Hematopoietic multipotent progenitor cell treated with erythropoietin and hydrocortisone succinate and interleukin-3 and kit ligand, for 4 days (in vitro differentiated cells): Measurements from ENCODE around the gene MTCH2.
A peak's percentile ranks its signal among the peaks of the same experiment; 100 is the strongest.

Experiments
- DNase-seq: peaks from one replicate; pipeline ENCODE4 v3.0.0-alpha.2; 2015

Gene MTCH2

DNA sequence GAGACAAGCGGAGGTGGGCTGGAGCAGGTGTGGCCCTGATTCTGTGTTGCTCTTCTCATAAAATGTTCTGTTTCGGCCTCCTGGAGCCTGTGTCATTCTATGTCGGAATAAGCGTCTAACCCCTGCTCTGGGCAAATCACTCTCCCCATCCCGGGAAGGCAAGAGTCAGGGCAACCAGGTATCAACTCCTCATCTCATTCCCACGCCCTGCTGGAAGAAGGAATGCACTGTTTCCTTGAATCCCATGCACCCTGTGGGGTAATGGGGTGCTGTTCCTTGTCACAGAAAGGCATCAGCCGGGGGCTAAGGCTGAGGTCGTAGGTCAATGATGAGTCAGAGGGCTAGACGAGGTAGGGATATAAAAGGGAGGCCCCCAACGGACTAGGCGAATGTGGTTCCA lies 53.2 kb downstream of the MTCH2 start:
- no peak for DNase-seq

DNA sequence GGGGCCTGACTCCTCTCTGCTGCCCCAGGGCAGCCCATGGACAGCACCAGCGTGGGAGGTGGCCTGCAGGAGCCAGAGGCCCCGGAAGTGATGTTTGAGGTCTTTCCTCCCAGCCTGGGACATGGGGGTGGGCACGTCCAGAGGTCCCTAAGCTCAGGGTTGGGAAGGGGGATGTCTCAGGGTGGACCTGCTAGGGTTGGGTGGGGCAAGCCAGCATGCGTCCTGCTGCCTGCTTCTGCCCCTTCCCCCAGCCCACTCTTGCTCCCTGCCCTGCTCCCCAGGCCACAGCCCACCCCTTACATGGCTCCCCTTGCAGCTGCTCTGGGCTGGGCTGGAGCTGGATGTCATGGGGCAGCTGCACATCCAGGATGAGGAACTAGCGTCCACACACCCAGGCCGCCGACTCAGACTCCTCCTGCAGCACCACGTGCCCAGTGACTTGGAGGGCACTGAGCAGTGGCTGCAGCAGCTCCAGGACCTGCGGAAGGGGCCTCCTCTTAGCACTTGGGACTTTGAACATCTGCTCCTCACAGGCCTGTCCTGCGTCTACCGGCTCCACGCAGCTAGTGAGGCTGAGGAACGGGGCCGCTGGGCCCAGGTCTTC lies 54.5 kb downstream of the MTCH2 start:
- peak; percentile 88 for DNase-seq

DNA sequence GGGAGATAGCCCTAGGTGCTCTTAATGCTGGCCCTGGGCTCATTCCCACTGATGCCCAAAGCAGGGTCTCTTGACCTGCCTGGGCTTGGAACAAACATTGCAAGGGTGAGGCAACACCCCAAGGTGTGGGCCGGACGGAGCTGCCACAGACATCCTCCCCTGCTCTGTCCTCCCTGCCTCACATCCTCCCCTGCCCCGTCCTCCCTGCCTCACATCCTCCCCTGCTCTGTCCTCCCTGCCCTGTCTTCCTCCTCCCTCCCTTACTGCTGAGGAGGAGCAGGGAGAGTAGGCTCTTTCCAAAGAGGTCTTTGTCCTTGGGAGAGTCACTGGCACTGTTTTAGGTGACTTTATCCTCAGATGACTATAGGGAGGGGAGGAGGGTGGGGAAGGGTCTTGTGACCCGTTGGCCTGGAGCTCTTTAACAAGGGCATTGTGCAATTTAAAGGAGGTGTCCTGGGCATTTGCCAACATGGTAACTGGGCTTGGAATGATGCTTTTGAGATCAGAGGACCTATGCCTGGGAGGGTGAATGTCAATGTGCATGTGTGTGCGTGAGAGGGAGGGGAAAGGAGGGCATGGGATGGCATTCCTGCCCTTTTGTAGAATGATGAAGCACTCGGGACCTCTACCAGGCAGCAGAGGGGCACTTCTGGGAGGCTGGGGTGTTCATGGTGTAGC lies 55.2 kb downstream of the MTCH2 start:
- DNase-seq = peak; percentile 33

DNA sequence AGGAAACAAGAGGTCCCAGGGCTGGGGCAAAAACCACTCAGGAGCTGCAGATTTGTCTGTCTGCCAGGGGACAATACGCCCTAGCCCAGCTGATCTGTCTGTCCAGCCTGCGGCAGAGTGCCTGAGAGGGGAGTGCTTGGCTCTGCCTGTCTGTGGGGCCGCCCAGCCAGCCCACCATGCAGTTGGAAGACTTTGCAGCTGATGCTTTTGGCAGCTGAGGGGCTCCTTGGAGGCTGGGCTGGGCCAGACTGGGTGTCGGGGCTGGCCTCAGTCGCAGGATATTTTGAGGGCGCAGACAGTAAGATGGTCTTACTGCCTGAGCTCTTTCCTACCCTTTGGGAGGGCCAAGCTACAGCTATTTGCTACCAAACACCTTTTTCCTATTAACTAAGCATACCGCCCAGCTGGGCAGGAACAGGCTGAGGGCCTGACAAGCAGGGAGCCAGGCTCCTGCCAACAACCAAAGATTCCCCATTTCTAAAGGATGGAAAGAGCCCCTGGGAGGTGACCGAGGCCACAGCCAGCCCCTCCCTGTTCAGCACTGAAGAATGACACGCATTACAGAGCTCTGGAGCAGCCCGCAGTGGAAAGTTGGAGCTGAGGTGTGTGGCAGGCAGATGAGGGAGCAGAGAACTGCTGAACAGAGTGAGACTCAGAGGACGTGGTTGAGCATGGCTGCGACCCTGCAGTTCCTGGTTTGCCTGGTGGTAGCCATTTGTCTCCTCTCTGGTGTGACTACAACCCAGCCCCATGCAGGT lies 56.1 kb downstream of the MTCH2 start, which contains the start of gene FAM180B:
Gene FAM180B (plus strand): TSS at position 581 of the 758 bp plus-strand sequence. CDS start 91 bp downstream, at position 672.
- no peak for DNase-seq

DNA sequence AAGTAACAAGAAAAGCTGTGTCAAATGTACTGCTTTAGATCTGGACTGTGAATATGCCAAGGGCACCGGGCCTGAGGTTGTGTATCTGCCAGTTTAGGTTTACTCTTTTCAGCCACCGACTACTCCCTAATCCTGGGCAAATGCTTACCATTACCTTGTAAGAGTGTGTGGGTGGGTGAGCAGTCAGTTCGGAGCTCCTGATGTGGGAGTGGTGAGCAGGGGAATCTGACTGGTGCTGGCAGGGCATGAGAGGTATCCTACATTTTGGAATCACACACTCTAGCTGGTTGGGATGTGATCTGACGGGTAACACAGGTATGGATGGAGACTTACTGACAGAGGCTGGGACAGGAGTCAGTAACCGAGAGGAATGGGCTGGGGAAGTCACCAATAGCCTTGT lies 58.5 kb downstream of the MTCH2 start:
- no peak for DNase-seq

DNA sequence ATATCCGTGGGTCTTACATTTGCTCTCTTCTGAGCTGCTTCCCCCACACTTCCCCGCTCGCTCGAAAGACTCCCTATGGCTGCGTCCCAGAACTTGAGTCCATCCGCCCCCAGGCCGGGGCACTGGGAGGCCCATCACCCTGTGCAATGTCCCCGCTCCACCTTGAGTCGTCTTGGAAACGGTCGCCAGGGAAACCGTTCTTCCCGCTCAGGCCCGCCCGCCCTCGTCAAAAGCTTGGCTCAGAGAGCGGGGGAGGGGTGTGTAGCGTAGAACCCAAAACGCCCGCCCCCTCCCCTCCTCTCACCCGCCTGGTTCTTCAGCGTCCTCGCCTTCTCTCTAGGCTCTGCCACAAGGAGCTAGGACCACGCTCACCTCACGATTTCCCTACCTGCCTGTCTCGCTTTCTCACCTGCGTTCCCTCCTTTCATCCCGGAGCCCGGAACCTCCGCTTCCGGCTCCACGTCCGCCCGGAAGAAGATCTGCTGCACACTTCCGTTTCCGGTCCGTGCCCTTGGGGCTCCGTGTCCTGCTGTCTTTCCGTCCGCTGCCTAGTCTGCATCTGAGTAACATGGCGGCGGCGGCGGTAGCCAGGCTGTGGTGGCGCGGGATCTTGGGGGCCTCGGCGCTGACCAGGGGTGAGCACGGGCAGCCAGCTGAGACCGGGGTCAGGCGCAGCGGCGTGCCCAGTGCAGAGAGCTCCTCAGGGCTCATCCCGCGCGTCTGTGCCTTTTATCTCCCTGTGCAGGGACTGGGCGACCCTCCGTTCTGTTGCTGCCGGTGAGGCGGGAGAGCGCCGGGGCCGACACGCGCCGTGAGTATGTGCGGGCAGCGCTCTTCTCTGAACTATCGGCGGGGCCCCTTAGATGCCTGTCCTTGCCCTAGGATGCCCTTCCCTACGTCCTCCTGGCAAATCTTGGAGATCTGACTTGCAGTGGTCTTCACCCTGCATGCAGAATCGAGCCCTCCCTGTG lies 63.5 kb downstream of the MTCH2 start, which contains the start of the genes KBTBD4 and NDUFS3:
Gene KBTBD4 (minus strand): TSS at position 447 of the 971 bp plus-strand sequence. CDS start 19 bp downstream, at position 428.
Gene NDUFS3 (plus strand): TSS at position 551 of the 971 bp plus-strand sequence. CDS start 18 bp downstream, at position 569.
- peak; percentile 95 for DNase-seq

DNA sequence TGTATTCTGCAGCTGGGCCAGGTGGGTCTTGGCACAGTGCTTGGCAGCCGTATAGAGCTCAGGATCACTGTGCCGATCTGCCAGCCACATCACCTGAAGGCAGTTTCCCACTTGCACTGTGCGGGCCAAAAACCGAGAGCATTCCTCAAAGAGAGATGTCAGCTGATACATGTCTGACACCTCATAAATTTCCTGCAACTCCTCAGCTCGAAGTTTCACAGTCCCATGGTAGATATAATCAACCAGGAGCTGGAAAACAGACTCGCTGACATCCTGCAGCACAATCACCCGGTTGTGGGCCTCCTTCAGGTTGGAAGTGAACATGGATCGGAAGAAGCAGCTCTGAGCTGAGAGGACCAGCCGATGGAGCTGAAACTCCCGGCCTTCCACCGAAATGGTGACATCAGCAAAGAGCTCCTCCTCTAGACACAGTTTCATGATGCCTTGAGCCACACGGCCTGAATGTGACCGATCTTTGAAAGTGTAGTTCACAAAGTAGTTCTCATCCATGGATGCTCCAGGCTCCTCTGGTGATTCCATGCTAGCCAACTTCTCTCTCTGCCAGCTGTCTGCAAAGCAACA lies 64.8 kb downstream of the MTCH2 start:
- DNase-seq = no peak

DNA sequence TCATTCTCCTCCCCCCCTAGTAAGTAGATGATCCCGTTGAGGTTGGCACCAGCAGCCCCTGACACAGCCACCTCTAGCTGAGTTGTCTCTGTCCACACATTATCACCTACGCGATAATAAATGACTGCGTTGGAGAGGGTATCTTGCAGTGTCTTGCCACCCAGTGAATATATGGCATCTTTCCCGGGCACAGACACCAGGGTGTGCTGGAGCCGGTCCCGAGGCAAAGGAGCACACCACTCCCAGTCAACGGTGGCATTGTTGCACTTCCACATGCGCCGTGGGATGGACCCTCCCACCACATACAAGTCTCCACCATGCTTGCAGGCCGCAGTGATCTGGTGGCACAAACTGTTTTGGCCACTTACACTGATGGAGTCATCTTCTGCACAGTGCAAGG lies 69.0 kb downstream of the MTCH2 start:
- no peak for DNase-seq

DNA sequence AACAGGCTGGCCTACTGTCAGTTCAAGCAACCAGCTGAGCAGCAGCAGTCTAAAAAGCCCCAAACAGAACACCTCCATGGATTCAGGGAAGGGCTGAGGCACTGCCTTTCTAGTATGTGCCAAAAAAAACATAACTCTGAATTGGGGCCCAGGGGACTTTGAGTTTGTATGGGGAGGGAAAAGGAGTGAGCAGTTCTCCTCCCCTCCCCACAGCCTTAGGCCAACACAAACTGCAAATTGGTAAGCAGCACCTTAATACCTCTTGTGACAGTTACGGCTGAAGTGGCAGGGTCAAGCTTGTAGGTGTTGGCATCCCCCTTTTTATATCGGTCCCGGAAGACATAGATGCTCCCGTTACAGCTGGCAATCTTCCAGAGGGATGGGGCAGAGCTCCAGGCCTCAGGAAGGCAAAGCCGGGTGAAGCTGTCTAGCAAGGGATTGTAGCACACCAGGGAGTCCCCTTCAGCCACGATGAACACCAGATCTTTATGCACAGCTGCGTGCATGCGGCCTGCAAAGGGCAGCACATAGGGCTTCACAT lies 69.6 kb downstream of the MTCH2 start:
- DNase-seq = no peak

DNA sequence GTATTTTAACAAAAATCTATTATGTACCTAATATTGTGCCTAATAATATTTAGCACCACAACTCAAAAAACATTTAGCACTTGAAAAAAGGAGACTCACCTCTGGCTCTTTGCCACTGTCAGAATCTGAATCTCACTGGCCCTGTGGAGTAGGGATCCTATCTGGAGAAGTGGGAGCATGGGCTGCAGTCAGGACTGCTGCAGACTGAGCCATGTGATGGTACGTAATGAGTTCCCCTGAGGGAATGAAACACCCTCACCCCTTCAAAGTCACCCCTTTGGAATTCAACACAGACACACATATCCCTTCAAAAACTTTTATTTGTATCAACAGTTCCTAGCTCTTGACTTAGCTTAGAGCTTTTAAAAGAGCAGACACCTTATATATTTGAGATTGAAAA lies 70.5 kb downstream of the MTCH2 start:
- DNase-seq = no peak

DNA sequence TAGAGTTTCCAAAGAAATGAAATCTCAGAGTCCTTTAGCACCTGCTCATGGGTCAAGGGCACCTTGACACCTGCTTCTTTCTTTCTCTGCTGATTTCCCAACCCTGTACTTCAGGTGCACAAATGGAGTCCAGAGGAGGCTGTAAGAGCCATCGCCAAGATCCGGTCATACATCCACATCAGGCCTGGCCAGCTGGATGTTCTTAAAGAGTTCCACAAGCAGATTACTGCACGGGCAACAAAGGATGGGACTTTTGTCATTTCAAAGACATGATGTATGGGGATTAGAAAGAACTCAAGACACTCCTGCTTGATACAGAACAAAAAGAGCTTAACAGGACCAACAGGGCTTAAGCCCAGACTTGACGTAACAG lies 71.0 kb downstream of the MTCH2 start:
- DNase-seq = no peak

DNA sequence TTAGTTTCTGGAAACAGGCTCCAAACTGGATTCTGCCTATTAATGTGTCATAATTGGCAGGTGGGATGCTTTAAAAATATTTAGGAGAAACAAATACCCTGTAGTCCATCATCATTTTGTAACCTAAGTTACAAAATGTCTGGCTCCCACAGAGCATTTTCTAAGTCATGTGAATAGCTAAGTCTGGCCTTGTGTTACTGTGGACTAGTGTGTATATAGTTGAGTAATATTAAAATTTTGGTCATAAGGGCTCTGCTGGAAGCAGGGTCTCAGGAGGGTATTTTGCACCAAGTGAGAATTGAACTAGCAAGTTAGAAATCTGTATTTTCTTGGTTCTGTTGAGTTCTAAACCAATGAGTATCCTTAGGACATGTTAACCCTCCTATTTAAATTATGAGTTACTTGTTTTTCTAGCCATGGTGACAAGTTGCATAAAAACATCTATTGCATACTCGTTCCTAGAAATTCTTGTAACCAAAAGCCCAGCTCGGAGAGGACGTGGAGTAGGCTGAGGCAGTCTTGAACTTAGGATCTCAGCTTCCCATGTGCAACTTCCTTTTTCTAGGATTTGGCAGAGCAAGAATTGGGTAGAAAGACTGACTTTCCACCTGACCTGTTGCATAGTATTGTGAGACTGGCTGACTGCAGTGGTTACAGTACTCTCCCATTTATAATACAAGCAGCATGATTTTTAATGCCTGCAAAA lies 71.6 kb downstream of the MTCH2 start:
- DNase-seq = no peak

DNA sequence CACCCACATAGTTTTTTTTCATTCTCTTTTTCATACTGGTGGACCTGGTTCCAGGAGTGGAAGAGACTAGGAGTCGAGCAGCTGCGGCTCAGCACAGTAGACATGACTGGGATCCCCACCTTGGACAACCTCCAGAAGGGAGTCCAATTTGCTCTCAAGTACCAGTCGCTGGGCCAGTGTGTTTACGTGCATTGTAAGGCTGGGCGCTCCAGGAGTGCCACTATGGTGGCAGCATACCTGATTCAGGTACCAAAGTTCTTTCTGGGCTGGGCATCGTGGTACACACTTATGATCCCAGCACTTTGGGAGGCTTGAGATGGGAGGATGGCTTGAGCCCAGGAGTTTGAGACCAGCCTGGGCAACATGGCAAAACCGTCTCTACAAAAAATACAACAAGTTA lies 72.7 kb downstream of the MTCH2 start:
- no peak for DNase-seq
